ENCODE results near the gene ABHD2.
A peak's percentile ranks its signal among the peaks of the same experiment; 100 is the strongest.

Gene ABHD2

DNA sequence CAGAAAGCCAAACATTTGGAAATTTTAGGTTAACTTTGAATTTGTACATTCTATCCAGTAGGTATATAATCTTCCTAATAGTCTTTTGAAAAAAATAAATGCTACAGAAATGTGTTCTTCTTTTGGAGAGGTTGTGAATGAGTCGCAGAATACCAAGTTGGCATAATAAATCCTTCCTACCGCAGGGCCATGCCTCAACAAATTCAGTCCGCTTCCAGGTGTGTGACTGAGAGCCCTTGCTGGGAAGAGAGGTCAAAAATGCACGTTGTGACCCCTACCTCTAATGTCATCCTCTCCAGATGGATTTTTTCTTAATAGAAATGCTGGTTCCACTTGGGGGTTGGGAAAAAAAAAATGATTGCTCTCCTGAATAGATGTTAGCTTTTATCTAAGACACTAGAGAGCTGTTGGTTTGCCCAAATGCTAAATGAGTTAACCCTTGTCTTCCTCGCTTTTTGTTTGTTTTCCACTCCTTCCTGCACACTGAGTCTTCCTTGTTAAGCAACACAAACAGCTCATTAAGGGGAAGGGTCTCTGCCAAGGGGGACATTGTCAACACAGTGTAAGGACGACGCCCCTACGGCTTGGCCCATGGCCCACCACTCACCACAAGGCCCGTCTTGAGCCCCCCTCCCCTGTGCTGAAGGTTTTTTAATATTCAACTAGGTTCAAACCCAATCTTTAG is 99.2 kb downstream of the ABHD2 start:
- Histone ChIP-seq H3K9ac (ENCODE audit: low read depth in 1 of 2, low read length in 2 of 2) (no peak overlapping the region), H3K27ac (ENCODE audit: low read depth in 2 of 2, low read length in 2 of 2) (no peak overlapping the region), H3K36me3 (ENCODE audit: control insufficient read depth in 2 of 2, insufficient read depth in 2 of 2, low read length in 2 of 2) (peaks cover 43 to 55% of the 10 kb centered on the region in 2 donors)

DNA sequence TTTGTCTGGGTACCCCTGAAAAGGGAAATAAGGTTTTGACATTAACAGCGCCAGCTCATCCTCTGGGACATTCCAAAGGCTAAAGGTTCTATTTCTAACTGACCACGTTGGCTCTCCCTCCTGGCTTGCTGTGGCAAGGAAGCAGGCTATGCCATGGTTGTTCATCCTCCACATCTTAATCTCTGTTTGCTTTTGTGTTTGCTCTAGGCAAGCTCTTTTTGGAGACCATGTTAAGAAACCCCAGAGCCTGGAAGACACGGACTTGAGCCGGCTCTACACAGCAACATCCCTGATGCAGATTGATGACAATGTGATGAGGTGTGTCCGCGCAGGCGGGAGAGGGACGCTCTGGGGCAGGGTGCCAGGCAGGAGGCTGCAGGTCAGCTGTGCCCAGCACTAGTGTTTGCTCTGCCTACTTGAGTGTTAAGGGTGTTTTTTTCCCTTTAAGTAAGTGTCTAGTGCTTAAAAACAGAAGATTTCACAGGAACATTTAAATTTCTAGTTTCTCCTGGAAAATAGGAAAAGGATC is 99.8 kb downstream of the ABHD2 start:
- Histone ChIP-seq H3K36me3 (ENCODE audit: control insufficient read depth in 2 of 2, insufficient read depth in 2 of 2, low read length in 2 of 2) (peaks cover 49 to 61% of the 10 kb centered on the region in 2 donors), H3K9me3 (ENCODE audit: control insufficient read depth in 2 of 2, low read length in 2 of 2) (no peaks in the 10 kb centered on the region), H3K27me3 (ENCODE audit: control insufficient read depth in 2 of 2, insufficient read depth in 2 of 2, low read length in 2 of 2) (no peaks in the 10 kb centered on the region), H3K4me1 (ENCODE audit: control insufficient read depth in 2 of 2, insufficient read depth in 2 of 2, low read length in 2 of 2) (no peaks in the 10 kb centered on the region), H3K4me3 (ENCODE audit: low read length in 2 of 2) (no peak overlapping the region), H3K9ac (ENCODE audit: low read depth in 1 of 2, low read length in 2 of 2) (no peak overlapping the region), H3K27ac (ENCODE audit: low read depth in 2 of 2, low read length in 2 of 2) (no peak overlapping the region)

More for the DNA sequence above, 99.2 kb downstream of the ABHD2 start:
- H3K4me3 ChIP-seq (ENCODE audit: low read length in 2 of 2), result no peak overlapping the region
- no peaks in the 10 kb centered on the region for H3K4me1 ChIP-seq (ENCODE audit: control insufficient read depth in 2 of 2, insufficient read depth in 2 of 2, low read length in 2 of 2)
- no peaks in the 10 kb centered on the region for H3K27me3 ChIP-seq (ENCODE audit: control insufficient read depth in 2 of 2, insufficient read depth in 2 of 2, low read length in 2 of 2)
- H3K9me3 ChIP-seq (ENCODE audit: control insufficient read depth in 2 of 2, low read length in 2 of 2), result no peaks in the 10 kb centered on the region

GRCh38 chr15:89192136-89192535 is 103.9 kb downstream of the ABHD2 start:
- no peak overlapping the region for H3K9ac ChIP-seq (ENCODE audit: low read depth in 1 of 2, low read length in 2 of 2)
- no peaks in the 10 kb centered on the region for H3K27me3 ChIP-seq (ENCODE audit: control insufficient read depth in 2 of 2, insufficient read depth in 2 of 2, low read length in 2 of 2)
- no peak overlapping the region for H3K4me3 ChIP-seq (ENCODE audit: low read length in 2 of 2)
- H3K36me3 ChIP-seq (ENCODE audit: control insufficient read depth in 2 of 2, insufficient read depth in 2 of 2, low read length in 2 of 2), result peaks cover 61 to 68% of the 10 kb centered on the region in 2 donors
- H3K27ac ChIP-seq (ENCODE audit: low read depth in 2 of 2, low read length in 2 of 2), result no peak overlapping the region
- H3K4me1 ChIP-seq (ENCODE audit: control insufficient read depth in 2 of 2, insufficient read depth in 2 of 2, low read length in 2 of 2), result peaks cover under 1 to 4% of the 10 kb centered on the region in 2 donors
- H3K9me3 ChIP-seq (ENCODE audit: control insufficient read depth in 2 of 2, low read length in 2 of 2), result no peaks in the 10 kb centered on the region

- no peak overlapping the region for H3K27ac ChIP-seq (ENCODE audit: low read depth in 2 of 2, low read length in 2 of 2)
- H3K27me3 ChIP-seq (ENCODE audit: control insufficient read depth in 2 of 2, insufficient read depth in 2 of 2, low read length in 2 of 2), result no peaks in the 10 kb centered on the region
- H3K9ac ChIP-seq (ENCODE audit: low read depth in 1 of 2, low read length in 2 of 2), result no peak overlapping the region
- H3K9me3 ChIP-seq (ENCODE audit: control insufficient read depth in 2 of 2, low read length in 2 of 2), result no peaks in the 10 kb centered on the region
- peaks cover 58 to 66% of the 10 kb centered on the region in 2 donors for H3K36me3 ChIP-seq (ENCODE audit: control insufficient read depth in 2 of 2, insufficient read depth in 2 of 2, low read length in 2 of 2)
- peaks cover 6 to 9% of the 10 kb centered on the region in 2 donors for H3K4me1 ChIP-seq (ENCODE audit: control insufficient read depth in 2 of 2, insufficient read depth in 2 of 2, low read length in 2 of 2)
- no peak overlapping the region for H3K4me3 ChIP-seq (ENCODE audit: low read length in 2 of 2)
Measured at GRCh38 chr15:89192766-89193165, 104.5 kb downstream of the ABHD2 start.

- Histone ChIP-seq H3K4me3 (ENCODE audit: low read length in 2 of 2) (no peak overlapping the region), H3K36me3 (ENCODE audit: control insufficient read depth in 2 of 2, insufficient read depth in 2 of 2, low read length in 2 of 2) (peaks cover 44 to 51% of the 10 kb centered on the region in 2 donors), H3K4me1 (ENCODE audit: control insufficient read depth in 2 of 2, insufficient read depth in 2 of 2, low read length in 2 of 2) (peaks cover 6 to 9% of the 10 kb centered on the region in 2 donors), H3K9ac (ENCODE audit: low read depth in 1 of 2, low read length in 2 of 2) (no peak overlapping the region), H3K27ac (ENCODE audit: low read depth in 2 of 2, low read length in 2 of 2) (no peak overlapping the region), H3K27me3 (ENCODE audit: control insufficient read depth in 2 of 2, insufficient read depth in 2 of 2, low read length in 2 of 2) (no peaks in the 10 kb centered on the region), H3K9me3 (ENCODE audit: control insufficient read depth in 2 of 2, low read length in 2 of 2) (no peaks in the 10 kb centered on the region)
Measured at GRCh38 chr15:89194608-89195007, 106.4 kb downstream of the ABHD2 start.

GRCh38 chr15:89195836-89196235 is 107.6 kb downstream of the ABHD2 start:
- H3K36me3 ChIP-seq (ENCODE audit: control insufficient read depth in 2 of 2, insufficient read depth in 2 of 2, low read length in 2 of 2), result peaks cover 35 to 42% of the 10 kb centered on the region in 2 donors

DNA sequence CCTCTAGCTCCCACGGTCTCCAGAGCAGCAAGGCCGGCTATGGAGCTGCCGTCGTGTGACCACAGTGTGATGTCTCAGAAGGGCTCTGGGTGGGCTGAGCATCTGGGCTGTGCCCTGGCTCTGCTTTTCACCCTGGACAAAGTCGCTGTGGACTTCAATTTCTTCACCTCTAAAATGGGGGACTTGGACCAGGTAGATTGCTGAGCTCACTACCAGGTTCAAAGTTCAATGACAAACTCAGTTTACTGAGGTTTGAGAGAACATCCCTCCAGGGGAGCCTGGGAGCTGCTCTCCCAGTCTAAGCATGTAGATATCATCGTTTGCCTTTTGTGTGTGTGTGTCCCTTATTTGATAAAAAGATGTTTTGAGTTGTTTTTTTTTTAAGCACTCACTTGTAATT is 108.0 kb downstream of the ABHD2 start:
- Histone ChIP-seq H3K36me3 (ENCODE audit: control insufficient read depth in 2 of 2, insufficient read depth in 2 of 2, low read length in 2 of 2) (peaks cover 32 to 38% of the 10 kb centered on the region in 2 donors), H3K9me3 (ENCODE audit: control insufficient read depth in 2 of 2, low read length in 2 of 2) (no peaks in the 10 kb centered on the region), H3K4me3 (ENCODE audit: low read length in 2 of 2) (no peak overlapping the region), H3K9ac (ENCODE audit: low read depth in 1 of 2, low read length in 2 of 2) (no peak overlapping the region), H3K27ac (ENCODE audit: low read depth in 2 of 2, low read length in 2 of 2) (no peak overlapping the region), H3K4me1 (ENCODE audit: control insufficient read depth in 2 of 2, insufficient read depth in 2 of 2, low read length in 2 of 2) (peaks cover 6 to 9% of the 10 kb centered on the region in 2 donors), H3K27me3 (ENCODE audit: control insufficient read depth in 2 of 2, insufficient read depth in 2 of 2, low read length in 2 of 2) (no peaks in the 10 kb centered on the region)

More at GRCh38 chr15:89195836-89196235, 107.6 kb downstream of the ABHD2 start:
- Histone ChIP-seq H3K4me1 (ENCODE audit: control insufficient read depth in 2 of 2, insufficient read depth in 2 of 2, low read length in 2 of 2) (peaks cover 6 to 9% of the 10 kb centered on the region in 2 donors), H3K9ac (ENCODE audit: low read depth in 1 of 2, low read length in 2 of 2) (no peak overlapping the region), H3K27me3 (ENCODE audit: control insufficient read depth in 2 of 2, insufficient read depth in 2 of 2, low read length in 2 of 2) (no peaks in the 10 kb centered on the region), H3K9me3 (ENCODE audit: control insufficient read depth in 2 of 2, low read length in 2 of 2) (no peaks in the 10 kb centered on the region), H3K4me3 (ENCODE audit: low read length in 2 of 2) (no peak overlapping the region), H3K27ac (ENCODE audit: low read depth in 2 of 2, low read length in 2 of 2) (no peak overlapping the region)

DNA sequence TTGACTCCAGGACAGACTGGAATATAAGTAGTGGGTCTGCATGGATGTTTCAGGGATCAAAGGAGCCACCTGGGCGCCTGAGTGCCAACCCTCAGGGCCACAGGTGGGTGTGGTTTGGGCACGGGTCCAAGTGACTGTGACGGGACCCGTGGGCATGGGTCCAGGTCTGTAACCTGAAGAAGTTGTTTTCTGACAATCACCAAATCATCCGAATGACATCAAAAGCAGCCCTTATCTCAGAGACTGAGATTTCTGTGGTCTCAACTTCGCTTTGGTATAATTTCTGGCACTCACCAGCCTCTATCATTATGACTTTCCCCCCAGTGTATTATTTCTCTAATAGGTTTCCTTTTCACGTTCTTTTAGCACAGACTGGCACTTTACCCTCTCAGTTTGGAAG is 108.7 kb downstream of the ABHD2 start:
- Histone ChIP-seq H3K9me3 (ENCODE audit: control insufficient read depth in 2 of 2, low read length in 2 of 2) (no peaks in the 10 kb centered on the region), H3K9ac (ENCODE audit: low read depth in 1 of 2, low read length in 2 of 2) (no peak overlapping the region), H3K27ac (ENCODE audit: low read depth in 2 of 2, low read length in 2 of 2) (peak overlapping the region; percentile 26 to 43), H3K4me1 (ENCODE audit: control insufficient read depth in 2 of 2, insufficient read depth in 2 of 2, low read length in 2 of 2) (peaks cover 6 to 9% of the 10 kb centered on the region in 2 donors), H3K36me3 (ENCODE audit: control insufficient read depth in 2 of 2, insufficient read depth in 2 of 2, low read length in 2 of 2) (peaks cover 29 to 34% of the 10 kb centered on the region in 2 donors), H3K4me3 (ENCODE audit: low read length in 2 of 2) (no peak overlapping the region), H3K27me3 (ENCODE audit: control insufficient read depth in 2 of 2, insufficient read depth in 2 of 2, low read length in 2 of 2) (no peaks in the 10 kb centered on the region)

- Histone ChIP-seq H3K36me3 (ENCODE audit: control insufficient read depth in 2 of 2, insufficient read depth in 2 of 2, low read length in 2 of 2) (peaks cover 26 to 31% of the 10 kb centered on the region in 2 donors), H3K4me1 (ENCODE audit: control insufficient read depth in 2 of 2, insufficient read depth in 2 of 2, low read length in 2 of 2) (peaks cover 6 to 9% of the 10 kb centered on the region in 2 donors), H3K9ac (ENCODE audit: low read depth in 1 of 2, low read length in 2 of 2) (no peak overlapping the region), H3K4me3 (ENCODE audit: low read length in 2 of 2) (no peak overlapping the region), H3K9me3 (ENCODE audit: control insufficient read depth in 2 of 2, low read length in 2 of 2) (no peaks in the 10 kb centered on the region), H3K27me3 (ENCODE audit: control insufficient read depth in 2 of 2, insufficient read depth in 2 of 2, low read length in 2 of 2) (no peaks in the 10 kb centered on the region), H3K27ac (ENCODE audit: low read depth in 2 of 2, low read length in 2 of 2) (peak overlapping the region; percentile 26 to 43)
Measured at GRCh38 chr15:89197503-89197971, 109.3 kb downstream of the ABHD2 start.

DNA sequence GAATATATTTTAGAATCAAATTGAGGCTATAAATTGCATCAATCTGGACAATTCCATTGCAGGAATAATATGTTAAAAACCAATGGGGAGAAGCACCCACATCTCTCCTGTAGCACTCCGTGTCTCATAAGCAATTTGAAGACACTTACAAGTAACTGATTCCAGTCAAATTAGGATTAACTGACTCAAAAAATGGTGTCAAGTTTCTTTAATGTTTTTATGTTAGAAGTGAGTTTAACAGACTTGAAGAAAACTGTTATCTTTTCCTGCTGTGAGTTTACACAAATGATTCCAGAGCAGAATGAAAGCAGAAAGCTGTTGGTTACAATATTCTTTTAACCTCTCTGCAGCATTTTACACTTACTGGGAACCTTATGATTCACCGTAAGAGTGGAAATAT is 109.9 kb downstream of the ABHD2 start:
- no peak overlapping the region for H3K4me3 ChIP-seq (ENCODE audit: low read length in 2 of 2)
- no peak overlapping the region for H3K9ac ChIP-seq (ENCODE audit: low read depth in 1 of 2, low read length in 2 of 2)
- peaks cover 19 to 24% of the 10 kb centered on the region in 2 donors for H3K36me3 ChIP-seq (ENCODE audit: control insufficient read depth in 2 of 2, insufficient read depth in 2 of 2, low read length in 2 of 2)
- H3K27me3 ChIP-seq (ENCODE audit: control insufficient read depth in 2 of 2, insufficient read depth in 2 of 2, low read length in 2 of 2), result no peaks in the 10 kb centered on the region
- no peaks in the 10 kb centered on the region for H3K9me3 ChIP-seq (ENCODE audit: control insufficient read depth in 2 of 2, low read length in 2 of 2)
- H3K27ac ChIP-seq (ENCODE audit: low read depth in 2 of 2, low read length in 2 of 2), result no peak overlapping the region
- peaks cover 6 to 9% of the 10 kb centered on the region in 2 donors for H3K4me1 ChIP-seq (ENCODE audit: control insufficient read depth in 2 of 2, insufficient read depth in 2 of 2, low read length in 2 of 2)
